Measurements from ENCODE around the gene TRIO. TPM values are rescaled to one million over a fixed set of nuclear protein-coding genes. Genes with fewer than 3 reads are reported as not detected.
A peak's percentile ranks its signal among the peaks of the same experiment; 100 is the strongest.

TRIO gene
- total and polyA plus RNA-seq, 5 experiments from 2014 or later: 0.69 to 8.3 (median 4.0) TPM; not detected in 1

DNA sequence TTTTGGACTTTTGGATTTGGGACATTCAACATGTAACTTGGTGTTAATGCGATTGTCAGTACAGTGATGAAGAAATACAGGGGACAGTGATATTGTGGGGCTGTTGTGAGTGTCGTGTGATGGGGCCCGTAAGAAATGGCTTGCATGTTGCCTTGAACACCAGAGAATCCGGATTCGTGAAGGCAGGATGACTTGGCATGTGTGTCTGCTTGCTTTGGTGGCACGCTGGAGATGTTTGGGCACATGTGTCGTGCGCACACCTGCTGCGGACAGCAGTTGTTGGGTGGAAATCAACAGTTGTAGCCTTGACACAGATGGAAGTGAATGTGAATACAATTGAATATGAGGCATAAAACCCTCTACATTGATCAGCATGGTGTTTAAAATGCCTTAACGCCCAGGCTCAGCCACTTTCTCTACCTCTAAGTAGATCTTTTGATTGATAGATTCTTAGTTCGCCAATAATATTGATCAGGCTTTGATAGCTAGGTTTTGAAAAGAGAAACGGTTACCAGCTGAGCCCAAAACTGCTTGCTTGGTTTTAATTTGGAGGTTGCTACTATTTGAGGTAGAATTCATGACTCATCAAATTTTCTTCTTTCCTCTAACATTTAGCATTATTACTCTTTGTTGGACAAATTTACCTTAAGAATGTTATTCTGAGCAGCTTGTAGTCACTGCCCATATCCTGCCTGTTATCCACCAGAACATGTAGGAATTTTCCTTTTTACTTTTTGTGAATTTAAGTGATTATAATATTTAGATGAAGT lies 94.4 kb downstream of the TRIO start:
- H3K27me3 Mint-ChIP-seq: peaks cover 2 to 10% (median 8%) of the 10 kb centered on the region in 5 donors
- POLR2A ChIA-PET: no interaction called here
- no peak for DNase-seq
- H3K36me3 Mint-ChIP-seq: no peaks in the 10 kb centered on the region
- ATAC-seq: no peak
- H3K4me3 Mint-ChIP-seq: no peak overlapping the region
- H3K4me1 Mint-ChIP-seq: peaks cover 0 to 2% (median 0%) of the 10 kb centered on the region in 4 donors
- no peaks in the 10 kb centered on the region for H3K9me3 Mint-ChIP-seq
- no peak overlapping the region for H3K27ac Mint-ChIP-seq

- DNase-seq (no peak), ATAC-seq (no peak)
- peaks cover 0 to 2% (median 0%) of the 10 kb centered on the region in 4 donors for H3K4me1 Mint-ChIP-seq
- no peak overlapping the region for H3K27ac Mint-ChIP-seq
- H3K4me3 Mint-ChIP-seq: no peak overlapping the region
- no peaks in the 10 kb centered on the region for H3K9me3 Mint-ChIP-seq
- H3K27me3 Mint-ChIP-seq: peaks cover 0 to 10% (median 8%) of the 10 kb centered on the region in 5 donors
- H3K36me3 Mint-ChIP-seq: no peaks in the 10 kb centered on the region
- POLR2A ChIA-PET: no interaction called here
Observed at GRCh38 chr5:14238272-14238671, 95.1 kb downstream of the TRIO start.

DNA sequence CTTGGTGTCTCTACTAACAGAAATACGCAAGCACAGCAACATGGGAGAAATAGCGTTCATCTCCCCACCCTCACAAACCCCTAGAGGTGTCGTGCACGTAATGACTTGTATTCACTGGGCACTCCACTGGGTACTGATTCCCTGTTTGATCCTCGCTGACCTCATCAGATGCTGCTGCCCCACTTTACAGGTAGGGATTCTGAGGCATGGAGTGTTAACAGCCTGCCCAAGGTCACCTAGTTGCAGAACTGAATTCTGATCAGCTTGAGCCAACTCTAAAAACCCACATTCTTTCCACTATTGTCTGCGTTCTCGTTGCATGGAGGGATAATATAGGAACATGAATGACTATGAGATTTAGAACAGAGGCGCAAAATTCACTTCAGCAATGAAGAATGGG lies 96.3 kb downstream of the TRIO start:
- Mint-ChIP-seq H3K4me1 (peaks cover 0 to 2% (median 0%) of the 10 kb centered on the region in 4 donors), H3K27me3 (peaks cover 0 to 4% (median 0%) of the 10 kb centered on the region in 5 donors), H3K9me3 (no peaks in the 10 kb centered on the region), H3K36me3 (no peaks in the 10 kb centered on the region), H3K27ac (no peak overlapping the region), H3K4me3 (no peak overlapping the region)
- DNase-seq: no peak
- POLR2A ChIA-PET: no interaction called here
- no peak for ATAC-seq

DNA sequence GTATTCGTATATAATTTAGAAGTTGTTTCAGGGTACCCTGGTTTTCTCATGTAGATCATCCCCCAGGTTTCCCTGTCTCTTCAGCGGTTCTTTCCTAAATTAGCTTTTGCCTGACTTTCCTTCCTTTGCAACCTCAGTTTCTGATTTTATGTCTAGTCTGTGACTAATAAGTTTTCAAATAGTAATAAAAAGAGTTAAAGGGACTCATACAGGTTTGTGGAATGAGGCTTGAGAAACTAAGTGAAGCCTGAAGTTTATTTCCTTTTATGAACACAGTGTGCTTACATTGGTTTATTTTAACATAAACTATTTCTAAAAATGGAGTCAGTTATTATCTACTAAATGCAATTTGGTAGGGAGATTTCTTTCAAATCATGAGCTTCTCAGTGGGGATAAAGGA lies 96.8 kb downstream of the TRIO start:
- Mint-ChIP-seq H3K4me3 (no peak overlapping the region), H3K4me1 (peaks cover 0 to 2% (median 0%) of the 10 kb centered on the region in 4 donors), H3K9me3 (no peaks in the 10 kb centered on the region), H3K27ac (no peak overlapping the region), H3K36me3 (no peaks in the 10 kb centered on the region), H3K27me3 (peaks cover 0 to 4% (median 0%) of the 10 kb centered on the region in 5 donors)
- DNase-seq (no peak), ATAC-seq (no peak)
- POLR2A ChIA-PET: no interaction called here

- no peak for DNase-seq
- POLR2A ChIA-PET: no interaction called here
- H3K4me1 Mint-ChIP-seq: peaks cover 0 to 2% (median 0%) of the 10 kb centered on the region in 4 donors
- H3K36me3 Mint-ChIP-seq: no peaks in the 10 kb centered on the region
- H3K4me3 Mint-ChIP-seq: no peak overlapping the region
- no peak for ATAC-seq
- peaks cover 0 to 4% (median 0%) of the 10 kb centered on the region in 5 donors for H3K27me3 Mint-ChIP-seq
- H3K27ac Mint-ChIP-seq: no peak overlapping the region
- H3K9me3 Mint-ChIP-seq: no peaks in the 10 kb centered on the region
Observed at GRCh38 chr5:14240359-14240758, 97.2 kb downstream of the TRIO start.

GRCh38 chr5:14241141-14241540 lies 98.0 kb downstream of the TRIO start:
- H3K9me3 Mint-ChIP-seq: no peaks in the 10 kb centered on the region
- H3K27me3 Mint-ChIP-seq: peaks cover 0 to 4% (median 0%) of the 10 kb centered on the region in 5 donors
- H3K36me3 Mint-ChIP-seq: no peaks in the 10 kb centered on the region
- no peak for ATAC-seq
- H3K27ac Mint-ChIP-seq: no peak overlapping the region
- H3K4me3 Mint-ChIP-seq: no peak overlapping the region
- no peak for DNase-seq
- POLR2A ChIA-PET: no interaction called here
- peaks cover 0 to 2% (median 0%) of the 10 kb centered on the region in 4 donors for H3K4me1 Mint-ChIP-seq

DNA sequence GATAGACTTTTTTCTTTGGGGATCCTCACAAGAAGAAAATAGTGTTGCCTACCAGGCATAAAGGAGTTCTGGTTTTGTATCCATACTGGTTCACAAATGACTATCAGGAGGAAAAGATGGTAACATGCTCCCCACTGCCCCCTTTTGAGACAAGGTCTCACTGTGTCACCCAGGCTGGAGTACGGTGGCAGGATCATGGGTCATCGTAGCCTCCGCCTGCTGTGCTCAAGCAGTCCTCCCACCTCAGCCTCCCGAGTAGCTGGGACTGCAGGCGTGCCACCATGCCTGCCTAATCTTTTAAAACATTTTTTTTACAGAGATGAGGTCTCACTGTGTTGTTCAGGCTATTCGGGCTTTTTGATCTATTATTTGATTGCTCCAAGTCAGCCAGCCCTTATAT lies 99.3 kb downstream of the TRIO start:
- H3K4me3 Mint-ChIP-seq: no peak overlapping the region
- no peak overlapping the region for H3K27ac Mint-ChIP-seq
- H3K36me3 Mint-ChIP-seq: no peaks in the 10 kb centered on the region
- POLR2A ChIA-PET: no interaction called here
- peaks cover 0 to 2% (median 0%) of the 10 kb centered on the region in 4 donors for H3K4me1 Mint-ChIP-seq
- H3K9me3 Mint-ChIP-seq: no peaks in the 10 kb centered on the region
- no peak for DNase-seq
- H3K27me3 Mint-ChIP-seq: peaks cover 0 to 6% (median 4%) of the 10 kb centered on the region in 5 donors
- ATAC-seq: no peak

- POLR2A ChIA-PET: no interaction called here
- peaks cover 0 to 2% (median 0%) of the 10 kb centered on the region in 4 donors for H3K4me1 Mint-ChIP-seq
- H3K4me3 Mint-ChIP-seq: no peak overlapping the region
- no peaks in the 10 kb centered on the region for H3K36me3 Mint-ChIP-seq
- H3K9me3 Mint-ChIP-seq: no peaks in the 10 kb centered on the region
- DNase-seq (no peak), ATAC-seq (no peak)
- peaks cover 0 to 6% (median 4%) of the 10 kb centered on the region in 5 donors for H3K27me3 Mint-ChIP-seq
- no peak overlapping the region for H3K27ac Mint-ChIP-seq
Observed at GRCh38 chr5:14242871-14243383, 99.8 kb downstream of the TRIO start.

- Mint-ChIP-seq H3K27ac (no peak overlapping the region), H3K4me1 (peaks cover 0 to 3% (median 0%) of the 10 kb centered on the region in 4 donors)
Observed at GRCh38 chr5:14243766-14244165, 100.6 kb downstream of the TRIO start.

DNA sequence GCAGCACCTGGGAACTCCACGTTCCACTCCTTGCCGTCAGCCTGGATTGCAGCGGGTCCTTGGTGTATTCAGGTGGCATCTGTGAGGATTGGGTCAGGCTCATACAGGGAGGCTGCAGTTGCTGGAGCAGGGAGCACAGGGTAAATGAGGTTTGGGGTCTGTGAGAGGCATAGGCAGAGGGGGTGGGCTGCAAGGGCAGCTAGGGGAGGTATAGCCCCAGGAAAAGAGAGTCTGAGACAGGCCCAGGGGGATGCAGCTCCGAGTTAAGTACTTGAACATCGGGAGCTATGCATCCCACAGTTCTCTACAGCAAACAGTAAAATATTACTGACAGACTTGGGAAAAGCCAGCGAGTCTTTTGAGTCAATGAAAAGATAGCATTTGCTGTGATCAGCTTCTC lies 101.6 kb downstream of the TRIO start:
- Mint-ChIP-seq H3K36me3 (no peaks in the 10 kb centered on the region), H3K9me3 (no peaks in the 10 kb centered on the region), H3K4me1 (peaks cover 0 to 9% (median 0%) of the 10 kb centered on the region in 4 donors), H3K27me3 (peaks cover 0 to 6% (median under 1%) of the 10 kb centered on the region in 5 donors), H3K27ac (no peak overlapping the region), H3K4me3 (no peak overlapping the region)
- no peak for DNase-seq
- ATAC-seq: no peak
- POLR2A ChIA-PET: no interaction called here

More at GRCh38 chr5:14243766-14244165, 100.6 kb downstream of the TRIO start:
- POLR2A ChIA-PET: no interaction called here
- Mint-ChIP-seq H3K4me3 (no peak overlapping the region), H3K36me3 (no peaks in the 10 kb centered on the region), H3K27me3 (peaks cover 0 to 6% (median 4%) of the 10 kb centered on the region in 5 donors), H3K9me3 (no peaks in the 10 kb centered on the region)
- ATAC-seq (no peak), DNase-seq (no peak)

DNA sequence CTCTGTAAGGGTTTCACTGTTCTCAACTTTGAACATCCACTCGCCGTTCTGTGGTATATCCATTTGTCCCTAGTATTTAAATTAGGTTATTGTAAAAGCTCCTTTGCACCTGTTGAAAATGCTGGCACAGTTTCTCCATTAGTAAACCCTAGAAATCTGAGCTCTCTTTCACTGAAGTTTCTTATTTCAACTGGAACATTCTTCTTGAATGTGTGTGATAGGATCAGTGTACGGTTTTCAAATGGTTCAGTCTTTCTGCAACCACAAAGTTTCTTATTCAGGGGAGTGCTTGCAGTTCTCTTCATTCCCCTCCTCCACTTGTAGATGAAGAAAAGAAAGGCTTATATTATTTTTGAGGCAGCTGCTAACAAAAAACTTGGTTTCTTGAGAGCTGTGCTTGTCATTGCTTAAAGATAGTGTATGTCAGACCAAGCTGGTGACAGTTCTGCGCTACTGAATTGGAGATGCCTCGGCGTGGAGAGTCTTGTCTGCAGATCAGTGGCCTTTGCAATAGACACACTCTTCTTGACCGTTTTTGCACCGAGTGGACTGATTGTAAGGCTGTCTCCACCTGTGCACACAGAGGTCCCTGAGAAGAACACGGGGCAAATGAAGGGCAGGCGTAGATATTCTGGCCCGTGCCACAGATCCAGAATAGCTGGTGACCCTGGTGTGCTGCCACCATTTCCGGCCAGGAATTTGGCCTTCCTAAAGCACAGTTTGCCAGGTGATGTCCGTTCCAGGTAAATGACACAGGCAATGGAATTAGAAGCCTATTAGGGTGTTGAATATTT lies 102.2 kb downstream of the TRIO start:
- POLR2A ChIA-PET: no interaction called here

GRCh38 chr5:14246350-14247053 lies 103.4 kb downstream of the TRIO start:
- Mint-ChIP-seq H3K4me1 (peaks cover 0 to 15% (median 1%) of the 10 kb centered on the region in 4 donors), H3K36me3 (no peaks in the 10 kb centered on the region), H3K4me3 (no peak overlapping the region), H3K9me3 (no peaks in the 10 kb centered on the region), H3K27me3 (peaks cover 0 to 6% (median 0%) of the 10 kb centered on the region in 5 donors), H3K27ac (peak overlapping the region in 1 of 10 donors; percentile 69)
- no peak for ATAC-seq
- DNase-seq: no peak
- POLR2A ChIA-PET: no interaction called here

More for the DNA sequence above, 102.2 kb downstream of the TRIO start:
- DNase-seq: no peak
- H3K27ac Mint-ChIP-seq: no peak overlapping the region
- no peaks in the 10 kb centered on the region for H3K9me3 Mint-ChIP-seq
- H3K36me3 Mint-ChIP-seq: no peaks in the 10 kb centered on the region
- peaks cover 0 to 12% (median 0%) of the 10 kb centered on the region in 4 donors for H3K4me1 Mint-ChIP-seq
- H3K4me3 Mint-ChIP-seq: no peak overlapping the region
- ATAC-seq: no peak
- H3K27me3 Mint-ChIP-seq: peaks cover 0 to 6% (median 0%) of the 10 kb centered on the region in 5 donors
